ENCODE results near the gene SLC22A16. TPM values are rescaled to one million over a fixed set of nuclear protein-coding genes. Genes with fewer than 3 reads are reported as not detected.

SLC22A16 gene
- total RNA-seq, 1 donor from 2014 or later, result not detected

DNA sequence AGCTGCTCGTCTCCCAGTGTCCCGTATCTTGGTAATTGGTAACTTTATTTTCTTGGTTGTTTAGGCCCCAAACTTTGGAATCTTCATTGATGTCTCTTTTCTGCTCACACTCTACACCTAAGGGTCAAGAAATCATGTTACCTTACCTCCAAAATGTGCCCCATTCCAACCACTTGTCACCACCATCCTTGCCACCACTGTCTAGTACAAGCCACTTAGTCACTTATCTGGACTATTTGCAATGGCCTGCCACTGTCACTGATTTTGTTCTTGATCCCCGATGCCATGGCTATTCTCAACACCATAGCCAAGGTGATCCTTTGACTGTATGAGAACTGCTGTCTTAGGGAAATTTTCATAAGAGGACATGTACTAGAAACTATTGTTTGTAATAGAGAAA is 46.0 kb upstream of the SLC22A16 start:
- Mint-ChIP-seq H3K27me3 (ENCODE audit: unreplicated experiment) (no peaks in the 10 kb centered on the region), H3K4me3 (ENCODE audit: unreplicated experiment) (no peak overlapping the region), H3K27ac (ENCODE audit: unreplicated experiment) (no peak overlapping the region), H3K36me3 (ENCODE audit: unreplicated experiment) (no peaks in the 10 kb centered on the region), H3K9me3 (ENCODE audit: unreplicated experiment) (no peaks in the 10 kb centered on the region), H3K4me1 (ENCODE audit: low read depth, unreplicated experiment) (no peaks in the 10 kb centered on the region)
- no peak for DNase-seq
- TF ChIP-seq CTCF (IDR thresholded peaks at IDR 0.05; ENCODE audit: partially characterized antibody, unreplicated experiment), result no peak

DNA sequence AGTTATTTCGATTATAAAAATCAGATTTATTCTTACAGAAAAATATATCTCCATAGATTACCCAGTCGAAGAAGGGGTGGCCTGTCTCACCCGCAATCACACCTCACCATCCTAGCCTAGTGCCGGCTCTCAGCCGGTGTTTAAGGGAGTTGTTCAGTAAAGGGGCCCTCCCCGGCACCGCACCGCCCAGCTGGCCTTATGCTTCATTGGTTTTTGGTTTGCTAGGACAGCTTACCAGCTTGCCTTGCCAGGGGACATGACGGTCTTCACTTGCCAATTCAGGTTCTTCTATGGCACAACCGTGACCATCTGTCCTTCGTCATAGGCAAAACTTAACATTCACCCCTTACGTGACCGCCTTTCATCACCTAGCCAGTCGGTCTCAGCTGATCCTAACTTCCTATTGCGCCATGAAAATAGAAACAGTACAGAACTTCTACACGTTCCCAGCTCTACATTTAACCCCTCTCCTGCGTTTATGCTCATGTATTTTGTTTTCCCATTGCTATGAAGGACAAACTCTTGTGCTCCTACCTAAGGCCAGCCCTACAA is 44.7 kb upstream of the SLC22A16 start:
- no peak for TF ChIP-seq CTCF (IDR thresholded peaks at IDR 0.05; ENCODE audit: partially characterized antibody, unreplicated experiment)
- Mint-ChIP-seq H3K27ac (ENCODE audit: unreplicated experiment) (no peak overlapping the region), H3K4me1 (ENCODE audit: low read depth, unreplicated experiment) (no peaks in the 10 kb centered on the region), H3K9me3 (ENCODE audit: unreplicated experiment) (no peaks in the 10 kb centered on the region), H3K36me3 (ENCODE audit: unreplicated experiment) (no peaks in the 10 kb centered on the region), H3K27me3 (ENCODE audit: unreplicated experiment) (no peaks in the 10 kb centered on the region), H3K4me3 (ENCODE audit: unreplicated experiment) (no peak overlapping the region)
- DNase-seq, result no peak

- Mint-ChIP-seq H3K36me3 (ENCODE audit: unreplicated experiment) (no peaks in the 10 kb centered on the region), H3K9me3 (ENCODE audit: unreplicated experiment) (no peaks in the 10 kb centered on the region), H3K4me3 (ENCODE audit: unreplicated experiment) (no peak overlapping the region), H3K4me1 (ENCODE audit: low read depth, unreplicated experiment) (no peaks in the 10 kb centered on the region), H3K27ac (ENCODE audit: unreplicated experiment) (no peak overlapping the region), H3K27me3 (ENCODE audit: unreplicated experiment) (no peaks in the 10 kb centered on the region)
- no peak for DNase-seq
- TF ChIP-seq CTCF (IDR thresholded peaks at IDR 0.05; ENCODE audit: partially characterized antibody, unreplicated experiment), result no peak
Measured at GRCh38 chr6:110520209-110520965, 44.0 kb upstream of the SLC22A16 start.

DNA sequence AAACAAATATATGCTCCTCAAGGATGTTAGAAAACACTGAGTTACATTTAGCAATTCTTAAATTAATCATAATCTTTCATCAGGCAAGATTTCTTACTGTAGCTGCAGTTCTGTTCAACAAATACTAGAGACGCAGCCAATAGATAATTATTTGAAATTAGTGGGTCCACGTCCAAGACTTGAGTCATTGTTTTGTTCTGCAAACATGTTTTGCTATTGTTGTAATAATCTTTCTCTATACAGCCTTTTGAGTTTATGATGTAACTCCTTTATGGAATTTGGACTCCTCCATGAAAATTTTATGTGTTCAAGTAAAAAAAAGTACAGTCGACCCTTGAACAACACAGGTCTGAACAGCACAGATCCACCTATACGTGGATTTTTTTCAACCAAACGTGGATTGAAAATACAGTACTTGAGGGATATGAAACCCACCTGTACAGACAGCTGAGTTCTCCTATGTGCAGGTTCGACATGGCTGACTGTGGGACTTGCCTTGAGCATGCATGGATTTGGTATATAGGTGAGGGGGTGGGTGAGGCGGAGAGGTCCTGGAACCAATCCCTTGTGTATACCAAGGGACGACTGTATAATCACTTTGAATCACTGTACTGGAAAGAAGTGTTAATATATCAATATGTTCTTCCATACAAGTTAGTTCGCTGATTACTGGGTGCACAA is 41.3 kb upstream of the SLC22A16 start:
- TF ChIP-seq CTCF (IDR thresholded peaks at IDR 0.05; ENCODE audit: partially characterized antibody, unreplicated experiment), result no peak
- no peak overlapping the region for H3K4me3 Mint-ChIP-seq (ENCODE audit: unreplicated experiment)
- H3K27ac Mint-ChIP-seq (ENCODE audit: unreplicated experiment), result no peak overlapping the region
- no peaks in the 10 kb centered on the region for H3K4me1 Mint-ChIP-seq (ENCODE audit: low read depth, unreplicated experiment)
- H3K27me3 Mint-ChIP-seq (ENCODE audit: unreplicated experiment), result no peaks in the 10 kb centered on the region
- no peaks in the 10 kb centered on the region for H3K36me3 Mint-ChIP-seq (ENCODE audit: unreplicated experiment)
- no peak for DNase-seq
- H3K9me3 Mint-ChIP-seq (ENCODE audit: unreplicated experiment), result no peaks in the 10 kb centered on the region

DNA sequence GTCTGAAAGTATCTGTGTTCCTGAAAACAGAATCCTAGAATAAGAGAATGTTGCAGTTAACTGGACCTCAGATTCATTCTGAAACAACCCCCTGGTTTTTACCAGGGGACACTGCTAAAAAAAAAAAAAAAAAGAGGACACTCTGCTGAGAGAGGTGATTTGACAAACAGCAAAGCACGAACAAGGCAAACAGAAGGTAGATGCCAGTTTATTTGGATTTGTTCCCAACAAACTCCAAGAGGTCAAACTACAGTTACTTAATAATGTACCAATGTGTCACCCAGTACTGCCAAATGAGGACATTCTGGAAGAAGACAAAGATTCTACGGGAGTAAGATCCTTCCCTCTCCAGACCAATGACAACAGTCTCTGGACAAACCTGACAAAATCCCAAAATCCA is 40.6 kb upstream of the SLC22A16 start:
- TF ChIP-seq CTCF (IDR thresholded peaks at IDR 0.05; ENCODE audit: partially characterized antibody, unreplicated experiment), result no peak
- H3K4me3 Mint-ChIP-seq (ENCODE audit: unreplicated experiment), result no peak overlapping the region
- no peak overlapping the region for H3K27ac Mint-ChIP-seq (ENCODE audit: unreplicated experiment)

More for the DNA sequence above, 40.6 kb upstream of the SLC22A16 start:
- no peaks in the 10 kb centered on the region for H3K36me3 Mint-ChIP-seq (ENCODE audit: unreplicated experiment)
- no peaks in the 10 kb centered on the region for H3K27me3 Mint-ChIP-seq (ENCODE audit: unreplicated experiment)
- H3K4me1 Mint-ChIP-seq (ENCODE audit: low read depth, unreplicated experiment), result no peaks in the 10 kb centered on the region
- DNase-seq, result no peak
- no peaks in the 10 kb centered on the region for H3K9me3 Mint-ChIP-seq (ENCODE audit: unreplicated experiment)

Data from glutamatergic neuron (in vitro differentiated cells).